Posterior vena cava (tissue), 2 donors: ENCODE measurements around the gene CNGA1. TPM values are rescaled to one million over a fixed set of nuclear protein-coding genes. Genes with fewer than 3 reads are reported as not detected.
"Not testable (repeated sequence)": the region's sequence is repeated elsewhere in the genome, so short reads cannot be mapped to it uniquely, and the experiment has no call there.

Source experiments
- DNase-seq: peaks from one replicate; pipeline ENCODE4 v3.0.0-alpha.2; 2020; ENCODE audit warnings: low spot score
- intact Hi-C, 2 donors: fragments of 100-400 bp; cut with DNase I; formaldehyde crosslinking; loops; one replicate each; pipeline versions ENCODE4 v1.14.1 to v1.14.2; 2022 to 2023
- total RNA-seq, 2 donors: library from RNA; stranded (reverse); fragmentation: NEBNext Ultra II Directional; extraction: Animal tissue kit (Norgen Biotek cat#: 25700); gene quantifications; one replicate each; pipeline ENCODE4 v1.2.1, GENCODE V29; 2021
- donor health status: DM: yes; HTN: yes; CAD: no.
- donor health status: DM: yes; HTN: yes; CAD: no.

The CNGA1 gene
- total RNA-seq, 2 donors from 2014 or later: 0.57 to 0.60 TPM

DNA sequence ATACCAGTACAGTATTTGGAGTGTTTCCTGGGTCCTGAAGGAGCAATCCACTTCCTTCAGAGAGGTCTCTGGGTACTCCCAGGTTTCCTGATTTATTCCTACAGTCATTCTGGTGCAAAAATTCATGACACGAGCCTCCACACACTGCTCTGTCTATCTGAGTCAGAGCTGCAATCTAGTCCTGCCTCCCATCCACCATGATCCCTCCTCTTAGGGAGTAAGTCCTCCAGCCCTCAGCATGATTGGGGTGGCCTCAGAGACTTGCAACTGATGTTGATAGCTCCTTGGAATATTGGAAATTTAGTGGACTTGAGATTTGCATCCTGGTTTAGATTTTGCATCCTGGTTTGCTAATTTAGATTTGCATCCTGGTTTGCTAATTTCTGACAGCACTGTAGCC lies 20.5 kb downstream of the CNGA1 start:
- intact Hi-C loops: no loop called here
- no peak for DNase-seq

DNA sequence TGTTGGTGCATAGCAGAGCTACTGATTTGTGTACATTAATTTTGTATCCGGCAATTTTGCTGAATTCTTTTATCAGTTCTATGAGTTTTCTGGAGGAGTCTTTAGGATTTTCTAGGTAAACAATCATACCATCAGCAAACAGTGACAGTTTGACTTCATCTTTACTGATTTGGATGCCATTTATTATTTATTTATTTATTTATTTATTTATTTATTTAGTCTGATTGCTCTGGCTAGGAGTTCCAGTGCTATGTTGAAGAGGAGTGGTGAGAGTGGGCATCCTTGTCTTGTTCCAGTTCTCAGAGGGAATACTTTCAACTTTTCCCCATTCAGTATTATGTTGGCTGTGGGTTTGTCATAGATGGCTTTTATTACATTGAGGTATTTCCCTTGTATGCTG lies 24.0 kb downstream of the CNGA1 start:
- DNase-seq, intact Hi-C loops: not testable (repeated sequence)

DNA sequence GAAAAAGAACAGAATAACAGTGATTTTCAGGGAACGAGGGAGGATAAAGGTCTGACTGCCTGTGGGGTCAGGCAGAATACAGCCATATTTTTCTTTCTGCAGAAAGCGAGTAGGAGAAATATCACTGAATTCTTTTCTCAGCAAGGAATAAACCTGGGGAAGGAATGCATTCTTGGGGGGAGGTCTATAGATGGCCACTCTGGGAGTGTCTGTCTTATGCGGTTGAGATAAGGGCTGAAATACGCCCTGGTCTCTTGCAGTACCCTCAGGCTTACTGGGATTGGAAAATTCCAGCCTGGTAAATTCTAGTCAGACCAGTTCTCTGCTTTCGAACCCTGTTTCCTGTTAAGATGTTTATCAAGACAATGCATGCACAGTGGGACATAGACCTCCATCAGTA lies 26.3 kb downstream of the CNGA1 start:
- intact Hi-C loops: no loop called here

DNA sequence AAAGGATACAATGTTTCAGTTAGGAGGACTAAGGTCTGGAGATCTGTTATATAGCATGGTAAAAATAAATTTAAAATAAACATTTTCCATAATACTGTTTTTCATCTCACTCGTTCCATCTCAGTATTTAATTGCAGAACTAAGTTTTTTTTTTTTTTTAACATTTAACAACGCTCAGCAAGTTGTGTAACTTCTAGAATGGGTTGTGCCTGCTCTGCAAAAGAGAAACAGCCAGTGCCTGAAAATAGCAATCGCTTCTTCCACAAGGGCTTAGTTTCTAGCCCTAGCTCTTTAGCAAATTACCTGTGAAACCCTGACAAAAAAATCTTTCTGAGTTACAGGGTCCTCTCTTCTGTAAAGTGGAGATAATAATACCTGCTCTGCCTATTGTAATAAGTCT lies 41.9 kb downstream of the CNGA1 start:
- intact Hi-C loops: no loop called here
- no peak for DNase-seq

More for the DNA sequence above, 26.3 kb downstream of the CNGA1 start:
- DNase-seq: no peak

DNA sequence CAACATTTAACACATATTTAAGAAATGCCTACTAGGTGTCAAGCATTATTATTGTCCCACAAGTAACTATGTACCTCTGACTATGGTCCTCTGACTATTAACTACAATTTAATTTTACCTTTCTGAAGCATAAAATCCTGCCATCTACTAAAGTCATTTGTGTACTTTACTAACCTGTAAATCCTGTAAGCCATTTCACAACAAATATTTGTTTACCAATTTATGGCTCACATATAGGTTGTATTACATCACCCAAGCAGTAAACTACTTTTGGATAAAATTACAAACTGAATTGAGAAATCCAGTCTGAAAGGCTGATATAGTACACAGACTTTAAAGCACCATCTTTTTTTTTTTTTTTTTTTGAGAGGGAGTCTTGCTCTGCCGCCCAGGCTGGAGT lies 43.8 kb downstream of the CNGA1 start:
- intact Hi-C loops: no loop called here
- DNase-seq: no peak

DNA sequence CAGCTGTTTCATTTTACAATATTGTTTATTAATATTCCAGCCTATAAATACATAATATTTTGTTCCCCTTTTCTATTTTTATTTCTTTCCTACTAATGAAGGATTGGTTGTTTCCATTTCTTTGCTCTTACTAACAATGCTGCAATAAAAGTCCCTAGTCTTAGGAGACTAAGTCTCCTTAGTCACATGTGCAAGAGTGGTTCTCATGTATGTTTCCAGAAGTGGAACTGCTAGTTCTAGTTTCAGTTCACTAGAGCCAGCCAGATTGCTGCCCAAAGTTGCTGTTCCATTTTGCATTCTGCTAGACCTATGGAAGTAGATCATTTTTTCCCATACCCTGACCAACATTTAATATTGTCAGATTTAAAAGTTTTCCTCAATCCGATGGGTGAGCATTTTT lies 44.3 kb downstream of the CNGA1 start:
- intact Hi-C loops: no loop called here
- DNase-seq: no peak

DNA sequence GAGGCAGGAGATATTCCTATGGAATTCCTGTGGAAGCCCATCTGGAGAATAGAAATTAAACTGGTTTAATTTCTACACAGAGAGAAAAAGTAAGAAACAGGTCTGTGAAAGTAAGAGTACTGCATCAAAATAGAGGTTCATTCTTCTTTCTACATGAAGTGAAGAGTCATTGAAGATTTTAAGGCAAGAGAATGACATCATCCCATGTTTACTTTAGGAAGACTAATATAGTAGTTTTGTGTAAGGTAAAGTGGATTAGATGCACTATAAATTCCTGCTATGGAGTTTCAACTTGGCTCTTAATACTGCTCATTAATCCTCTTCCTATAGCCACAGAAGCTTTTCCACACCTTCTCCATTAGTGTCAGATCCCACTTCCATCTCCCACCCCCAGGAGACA lies 47.6 kb downstream of the CNGA1 start:
- intact Hi-C loops: no loop called here
- DNase-seq: no peak

DNA sequence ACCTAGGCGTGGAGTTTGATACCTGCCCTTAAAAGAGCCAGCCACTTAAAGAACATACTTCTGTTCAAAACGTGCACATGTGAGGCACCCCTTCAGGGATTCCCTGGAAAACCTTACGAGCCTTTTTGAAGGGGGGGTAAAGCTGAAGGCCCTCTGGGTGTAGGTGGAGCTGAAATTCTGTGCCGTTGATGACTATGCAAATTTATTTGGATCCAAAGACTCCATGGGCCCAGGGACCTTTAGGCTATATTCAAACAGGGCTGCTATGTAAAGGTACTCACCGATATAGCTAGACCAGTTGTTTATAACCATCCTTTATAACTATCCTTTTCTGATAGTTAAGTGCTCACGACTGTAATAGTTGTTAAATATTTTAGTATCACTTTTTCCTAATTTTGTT lies 61.8 kb downstream of the CNGA1 start:
- DNase-seq: no peak
- intact Hi-C loops: no loop called here

DNA sequence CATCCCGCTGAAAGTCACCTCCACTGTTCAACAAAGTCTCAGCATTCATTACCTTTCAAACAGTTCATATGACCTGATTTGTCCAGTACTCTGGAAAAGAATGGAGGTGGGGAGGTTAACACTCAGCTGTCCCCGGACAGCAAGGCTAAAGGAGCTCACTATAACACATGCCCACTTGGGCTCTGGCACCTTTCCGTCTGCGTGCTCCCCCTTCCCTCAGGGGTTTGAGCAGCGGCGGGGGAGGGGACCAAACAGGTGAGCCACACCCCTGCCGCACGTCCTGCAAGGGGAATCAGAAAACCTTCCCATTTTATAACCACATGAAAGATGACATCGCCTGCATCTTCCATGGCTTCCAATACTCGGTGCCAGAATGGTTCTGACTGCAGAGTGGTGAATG lies 62.2 kb downstream of the CNGA1 start:
- intact Hi-C loops: no loop called here
- no peak for DNase-seq

DNA sequence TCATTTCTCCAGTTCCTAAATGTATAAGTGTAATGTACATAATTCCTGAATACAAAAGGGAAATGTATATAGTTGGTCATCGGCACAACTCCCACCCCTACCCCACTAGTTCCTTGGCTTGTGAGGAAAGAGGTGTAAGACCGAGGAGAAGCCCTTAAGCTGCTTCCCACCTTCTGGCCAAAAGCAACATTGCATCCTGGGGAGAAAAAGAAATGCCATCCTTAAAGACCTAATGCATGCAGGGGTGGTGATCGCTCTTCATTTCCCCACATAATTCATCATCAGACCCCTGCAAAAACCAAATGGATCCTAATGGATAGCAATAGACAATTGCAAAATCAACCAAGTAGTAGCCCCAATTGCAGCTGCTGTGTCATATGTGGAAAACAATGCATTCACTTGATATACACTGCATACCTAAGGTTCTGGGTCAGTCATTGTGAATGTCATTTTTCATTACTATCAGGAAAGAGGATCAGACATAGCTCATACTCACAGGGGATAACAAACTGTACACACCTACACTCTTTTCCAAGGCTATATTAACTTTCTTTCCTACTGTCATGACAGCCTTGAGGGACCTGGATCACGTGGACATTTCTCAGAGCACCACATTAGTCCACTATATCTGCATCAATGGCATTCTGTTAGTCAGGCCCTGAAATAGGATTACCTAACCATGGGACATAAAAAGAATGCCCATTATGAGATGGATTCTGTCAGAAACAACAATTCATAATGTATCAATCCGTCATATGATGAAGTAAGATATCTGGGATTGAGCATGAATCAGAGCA lies 70.4 kb downstream of the CNGA1 start:
- DNase-seq: no peak
- intact Hi-C loops: no loop called here

DNA sequence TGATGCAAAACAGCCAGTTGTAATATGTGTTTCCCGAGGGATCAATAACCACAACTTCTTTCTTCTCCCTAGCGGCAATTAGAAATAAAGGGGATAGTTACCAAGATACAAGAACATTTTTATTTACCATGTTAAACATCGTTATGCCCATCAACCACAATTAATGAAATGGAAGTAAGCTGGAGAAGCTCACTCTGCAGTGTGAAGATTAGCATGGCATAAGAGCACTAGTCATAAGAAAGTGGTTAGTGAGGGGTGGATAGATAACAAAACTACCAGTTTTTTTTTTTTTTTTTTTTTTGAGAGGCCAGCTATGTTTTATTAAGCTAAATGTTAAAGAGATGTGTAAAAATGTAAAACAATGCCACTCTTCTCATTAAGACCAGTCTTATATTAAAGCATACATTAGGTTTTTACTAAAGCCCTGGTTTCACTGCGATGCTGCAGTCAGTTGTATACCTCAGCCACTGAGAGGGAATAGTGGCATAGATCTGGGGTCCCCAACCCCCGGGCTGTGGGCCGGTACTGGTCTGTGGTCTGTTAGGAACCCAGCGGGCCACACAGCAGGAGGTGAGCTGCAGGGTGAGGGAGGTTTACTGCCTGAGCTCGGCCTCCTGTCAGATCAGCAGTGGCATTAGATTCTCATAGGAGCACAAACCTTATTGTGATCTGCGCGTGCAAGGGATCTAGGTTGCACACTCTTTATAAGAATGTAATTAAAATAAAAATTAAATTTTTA lies 74.2 kb downstream of the CNGA1 start:
- no peak for DNase-seq
- intact Hi-C loops: no loop called here

DNA sequence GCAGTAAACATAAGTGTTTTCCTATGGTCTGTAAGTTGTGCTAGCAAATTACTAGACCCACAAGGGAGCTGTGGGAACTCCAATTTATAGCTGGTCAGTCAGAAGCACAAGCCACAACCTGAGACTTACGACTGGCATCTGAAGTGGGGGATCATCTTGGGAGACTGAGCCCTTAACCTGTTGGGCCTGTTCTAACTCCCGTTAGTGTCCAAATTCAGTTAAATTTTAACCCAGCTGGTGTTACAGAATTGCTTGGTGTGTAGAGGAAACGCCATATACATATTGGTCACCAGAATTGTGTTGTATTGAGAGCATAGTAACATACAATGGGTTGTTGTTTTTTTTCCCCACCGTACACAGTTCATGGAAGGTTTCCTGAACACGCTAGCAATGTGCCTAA lies 77.0 kb downstream of the CNGA1 start:
- intact Hi-C loops: loop anchor here (5.0 to 10.0 kb wide), 2 partner anchors 265 to 272 kb away; no protein-coding TSS in a partner anchor
- DNase-seq: no peak

DNA sequence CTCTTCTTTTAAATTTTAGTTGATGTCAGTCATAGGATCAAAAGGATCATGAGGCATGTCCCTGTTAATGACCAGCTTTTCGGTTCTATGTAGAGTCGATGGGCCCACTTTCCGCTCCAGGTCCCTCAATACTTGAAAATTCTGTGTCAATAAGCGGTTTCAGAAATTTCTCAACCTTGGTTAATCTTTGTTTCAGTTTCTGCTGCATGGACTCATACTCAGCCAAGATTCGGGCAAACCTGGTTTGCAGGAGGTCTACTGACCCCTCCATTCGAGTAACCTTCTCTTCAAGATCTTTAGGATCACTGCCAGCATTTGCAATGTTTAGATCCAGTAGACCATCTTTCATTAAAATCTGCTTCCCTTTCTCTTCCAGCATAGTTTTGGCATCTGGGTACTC lies 80.1 kb downstream of the CNGA1 start:
- intact Hi-C loops: loop anchor here (5.0 to 10.0 kb wide), 2 partner anchors 262 to 269 kb away; no protein-coding TSS in a partner anchor

DNA sequence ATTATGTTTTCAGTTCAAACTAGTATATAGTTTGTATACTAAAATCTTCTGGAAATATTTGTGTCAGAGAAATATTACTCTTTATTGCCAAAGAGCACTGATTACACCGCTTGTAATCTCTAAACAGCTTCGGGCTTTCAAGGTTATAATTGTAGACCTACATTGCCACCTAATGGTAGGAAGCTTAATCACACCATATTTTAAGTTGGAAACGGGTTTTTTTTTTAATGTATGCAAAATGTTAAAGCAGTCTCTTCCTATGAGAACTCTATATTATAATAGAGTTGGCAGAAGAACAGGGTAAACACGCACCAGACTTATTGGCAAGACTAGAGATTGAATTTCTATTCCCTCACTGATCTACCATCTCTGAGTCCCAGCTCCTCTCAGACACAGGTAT lies 82.6 kb downstream of the CNGA1 start:
- intact Hi-C loops: loop anchor here in 1 of 2 donors (10.0 kb wide), 1 partner anchor 259 kb away; no protein-coding TSS in a partner anchor
- DNase-seq: no peak

More for the DNA sequence above, 80.1 kb downstream of the CNGA1 start:
- no peak for DNase-seq

DNA sequence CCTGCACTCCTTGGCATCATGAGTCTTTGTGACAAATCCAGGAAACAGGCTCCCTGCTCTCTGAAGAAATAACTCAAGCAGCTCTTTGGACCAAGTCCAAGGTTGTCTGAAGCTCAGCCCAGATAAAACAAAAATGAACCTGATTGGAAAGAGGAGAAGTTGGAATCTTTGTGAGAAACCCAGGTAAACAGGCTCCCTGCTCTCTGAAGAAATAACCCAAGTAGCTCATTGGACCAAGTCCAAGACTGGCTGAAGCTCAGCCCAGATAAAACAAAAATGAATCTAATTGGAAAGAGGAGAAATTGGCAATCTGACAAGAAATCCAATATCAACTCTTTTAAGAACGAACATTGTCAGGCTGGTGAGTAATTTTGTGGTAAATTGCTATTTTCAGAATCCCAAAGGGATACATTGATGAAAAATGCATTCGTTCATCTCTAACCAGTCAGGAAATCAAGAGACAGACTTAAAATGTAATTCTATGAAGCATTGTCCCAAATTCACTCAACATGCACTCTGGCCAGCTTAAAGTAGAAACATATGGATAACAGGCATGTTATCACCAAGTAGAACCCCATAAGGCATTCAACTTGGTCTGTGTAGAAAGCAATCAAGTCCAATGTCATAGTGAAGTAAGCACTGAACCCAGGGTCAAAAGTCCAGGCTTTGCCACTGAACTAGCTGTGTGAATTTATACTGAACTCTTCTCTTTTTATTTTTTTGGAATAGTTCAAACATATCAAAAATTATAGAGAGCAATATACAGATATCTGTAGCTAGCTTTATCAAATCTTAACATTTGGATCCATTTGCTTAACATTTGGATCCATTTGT lies 85.3 kb downstream of the CNGA1 start:
- intact Hi-C loops: loop anchor here in 1 of 2 donors (10.0 kb wide), 1 partner anchor 256 kb away; no protein-coding TSS in a partner anchor
- no peak for DNase-seq

DNA sequence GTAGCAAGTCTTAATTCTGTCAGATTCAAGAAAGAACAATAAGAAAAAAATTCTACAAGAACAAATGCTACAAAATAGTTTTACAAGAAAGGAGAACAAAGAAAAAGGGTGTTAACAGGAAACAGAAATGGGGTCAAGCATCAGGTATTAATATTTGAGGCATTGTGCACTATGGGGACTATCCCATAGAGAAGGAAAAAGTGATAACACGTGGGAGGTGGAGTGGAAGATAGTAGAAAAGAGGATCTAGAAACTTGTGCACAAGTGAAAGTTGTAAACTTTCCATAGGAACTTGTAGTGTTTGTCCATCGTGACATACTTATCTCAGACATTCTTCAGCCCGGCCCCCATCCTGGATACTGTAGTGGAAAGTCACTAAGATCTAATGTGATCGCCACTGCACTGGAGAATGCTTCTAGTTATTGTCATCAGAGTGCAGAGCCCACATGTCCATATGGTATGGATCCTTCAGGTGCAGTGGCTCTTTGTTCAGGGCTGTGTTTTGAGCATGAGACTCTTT lies 86.7 kb downstream of the CNGA1 start:
- no peak for DNase-seq
- intact Hi-C loops: loop anchor here in 1 of 2 donors (10.0 kb wide), 1 partner anchor 255 kb away; no protein-coding TSS in a partner anchor

DNA sequence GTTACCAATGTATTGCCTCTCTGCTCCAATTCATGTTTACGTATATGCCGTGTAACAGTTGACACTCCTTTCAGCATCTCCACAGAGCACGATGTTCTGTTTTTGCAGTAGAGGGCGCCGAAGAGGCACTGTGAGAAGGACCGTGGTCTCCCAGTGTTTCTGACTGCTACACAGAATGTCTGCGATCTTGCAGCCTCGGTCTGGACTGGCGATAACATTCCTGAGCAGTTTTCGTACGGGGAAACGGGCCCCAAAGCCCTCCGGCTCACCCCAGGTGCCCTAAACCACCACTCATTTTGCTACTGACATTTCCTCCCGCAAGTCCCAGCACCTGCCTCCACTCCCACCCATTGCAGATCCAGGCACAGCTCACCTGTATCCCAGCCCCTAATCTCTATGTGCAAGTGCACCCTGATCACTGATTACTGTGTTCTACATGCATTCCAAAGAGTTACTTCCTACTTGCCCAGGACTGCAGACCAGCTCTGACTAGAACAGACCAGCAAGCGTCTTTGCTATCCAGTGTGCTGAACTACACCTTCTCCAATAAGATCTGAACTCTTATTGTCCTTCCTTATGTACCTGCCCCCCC lies 89.7 kb downstream of the CNGA1 start:
- no peak for DNase-seq
- intact Hi-C loops: no loop called here

DNA sequence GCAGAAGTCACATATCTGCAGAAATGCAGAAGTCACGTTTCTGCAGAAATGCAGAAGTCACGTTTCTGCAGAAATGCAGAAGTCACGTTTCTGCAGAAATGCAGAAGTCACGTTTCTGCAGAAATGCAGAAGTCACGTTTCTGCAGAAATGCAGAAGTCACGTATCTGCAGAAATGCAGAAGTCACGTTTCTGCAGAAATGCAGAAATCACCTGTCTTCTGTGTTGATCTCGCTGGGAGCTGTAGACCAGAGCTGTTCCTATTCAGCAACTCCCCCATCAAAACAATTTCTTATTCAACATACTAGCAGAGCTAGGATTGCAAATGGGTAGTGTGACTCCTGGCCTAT lies 93.2 kb downstream of the CNGA1 start:
- intact Hi-C loops, DNase-seq: not testable (repeated sequence)
